ENCODE measurements around the gene PPFIA3. TPM values are rescaled to one million over a fixed set of nuclear protein-coding genes. Genes with fewer than 3 reads are reported as not detected.
A peak's percentile ranks its signal among the peaks of the same experiment; 100 is the strongest.

PPFIA3 gene
- total and polyA plus RNA-seq, 2 of the 8 experiments (the other 6 are each of a cell fraction or from before 2014, with no cell fraction given), result 15.9 to 25.3 TPM

- Histone ChIP-seq H3K9me3 (ENCODE audit: insufficient read depth in 2 of 2, low read depth in 1 of 2, low read length in 1 of 2) (no peaks in the 10 kb centered on the region), H2BK12ac (ENCODE audit: low read depth, low read length) (no peak overlapping the region), H2BK15ac (ENCODE audit: low read length) (no peak overlapping the region), H4K5ac (ENCODE audit: insufficient read length, low read depth, low read length) (no peak overlapping the region), H2BK5ac (ENCODE audit: low read depth, low read length) (no peak overlapping the region), H2BK120ac (replicated peaks; ENCODE audit: low read depth, low read length) (no peak overlapping the region), H3K23ac (ENCODE audit: insufficient read length) (no peak overlapping the region), H4K91ac (replicated peaks; ENCODE audit: insufficient read length, low read length) (no peak overlapping the region), H3K23me2 (ENCODE audit: low read depth, low read length) (peaks cover 11% of the 10 kb centered on the region; the same call in 1 of the 2 replicates), H3K4me2 (ENCODE audit: insufficient read depth in 1 of 2, low read depth in 2 of 2, low read length in 2 of 2) (peak overlapping the region; percentile 86), H3K18ac (ENCODE audit: extremely low read depth, low read length) (no peak overlapping the region; the same call in 1 of the 2 replicates), H3K4me1 (replicated peaks in 1 of 4; ENCODE audit: control insufficient read depth in 3 of 4, insufficient read depth in 4 of 4, low read length in 3 of 4) (peaks cover 0 to 8% (median 6%) of the 10 kb centered on the region in 4 experiments; a peak in 4 of 7 replicates), H3K4ac (replicated peaks; ENCODE audit: insufficient read length, low read depth, low read length) (no peak overlapping the region), H2AK5ac (ENCODE audit: low read depth, low read length) (no peak overlapping the region), H2AFZ (ENCODE audit: low read length) (no peak overlapping the region), H3K79me2 (ENCODE audit: control insufficient read depth in 1 of 2, insufficient read depth in 2 of 2, low read length in 2 of 2) (no peaks in the 10 kb centered on the region), H3K79me1 (ENCODE audit: low read depth, low read length) (peaks cover 2% of the 10 kb centered on the region; the same call in 1 of the 2 replicates), H4K8ac (ENCODE audit: extremely low read depth, insufficient read depth, low read length) (no peak overlapping the region), H2BK20ac (ENCODE audit: low read length) (no peak overlapping the region), H3K56ac (replicated peaks; ENCODE audit: insufficient read length, low read depth, low read length) (no peak overlapping the region), H3K9ac (replicated peaks in 1 of 4; ENCODE audit: extremely low read depth in 1 of 4, low read depth in 3 of 4, low read length in 3 of 4) (no peak overlapping the region), H3K14ac (ENCODE audit: insufficient read length) (no peak overlapping the region), H4K20me1 (replicated peaks in 1 of 2; ENCODE audit: control insufficient read depth in 1 of 2, insufficient read depth in 2 of 2, low read length in 2 of 2) (peaks cover 0 to 9% of the 10 kb centered on the region in 2 experiments), H3K36me3 (ENCODE audit: control insufficient read depth in 2 of 4, insufficient read depth in 4 of 4, low read length in 3 of 4) (no peaks in the 10 kb centered on the region), H3K27me3 (replicated peaks in 1 of 4; ENCODE audit: control insufficient read depth in 3 of 4, extremely low read depth in 1 of 4, insufficient read depth in 3 of 4, low read length in 3 of 4) (peaks cover 8 to 19% (median 17%) of the 10 kb centered on the region in 4 experiments), H3K4me3 (ENCODE audit: extremely low read depth in 1 of 4, insufficient read depth in 2 of 4, low read depth in 3 of 4, low read length in 4 of 4) (peak overlapping the region; percentile 8 to 74 (median 50); a peak in 4 of 8 replicates), H3K27ac (ENCODE audit: low read depth, low read length) (no peak overlapping the region)
- FAIRE-seq (no peak), DNase-seq (ENCODE audit: low read depth in 1 of 2, low spot score in 2 of 2) (no peak)
- ChIA-PET POLR2A (ENCODE audit: partially characterized antibody) (interaction anchor here (0.7 to 2.3 kb wide), 11 partner anchors 9 to 312 kb away, joined by 3 to 24 read pairs (median 4); no protein-coding TSS in a partner anchor), CTCF (ENCODE audit: partially characterized antibody) (interaction anchor here (0.7 to 3.0 kb wide), 16 partner anchors 9 to 105 kb away, joined by 3 to 11 read pairs (median 4); no protein-coding TSS in a partner anchor)
- 39% methylated on average over 15 of the region's 16 CpGs; no CpG with 5 or more reads in 1 of the 2 experiments for WGBS, 2 experiments (ENCODE audit: extremely low coverage in 1 of 2, insufficient coverage in 1 of 2, insufficient read length in 1 of 2, insufficient replicate concordance in 2 of 2, low coverage in 1 of 2, low lambda C conversion rate in 2 of 2, missing lambda C conversion rate in 1 of 2)
- TF ChIP-seq ATF2 (IDR thresholded peaks at IDR 0.05; ENCODE audit: low read length) (no peak), SUZ12 (IDR thresholded peaks at IDR 0.05; ENCODE audit: low read length) (peak; percentile 33; the same call in 1 of the 2 replicates)
Measured at GRCh38 chr19:49120325-49120683, 960 bp downstream of the PPFIA3 start.

All from H1 (cell line).